Psoas muscle (tissue), 8 donors: ENCODE results near the gene KCNH5. TPM values are rescaled to one million over a fixed set of nuclear protein-coding genes. Genes with fewer than 3 reads are reported as not detected.

Source experiments
- ATAC-seq, 4 donors: fragments of 200-7000 bp; cut with Tn5 transposase; one replicate each; pipeline ENCODE4 v1.9.1; 2020; ENCODE audit warnings: moderate library complexity in 3 of 4, mild to moderate bottlenecking in 2 of 4
- DNase-seq, 2 donors: peaks; one replicate each; pipeline ENCODE4 v3.0.0-alpha.2; 2020
- H3K27ac ChIP-seq: fragments of 200-600 bp; one replicate; pipeline ENCODE4 v1.8.0; 2022
- H3K27me3 ChIP-seq, 3 donors: fragments of 200-600 bp in 1 of 3; one replicate each; pipeline versions ENCODE4 v1.6.1 to v1.8.0; 2013 to 2022; ENCODE audit warnings: low read length in 2 of 3, mild to moderate bottlenecking in 2 of 3, moderate library complexity in 1 of 3; ENCODE audit not compliant: insufficient read depth in 3 of 3
- H3K36me3 ChIP-seq, 2 donors: fragments of 200-600 bp in 1 of 2; one replicate each; pipeline versions ENCODE4 v1.6.1 to v1.8.0; 2013 to 2022; ENCODE audit warnings: low read depth in 1 of 2, mild to moderate bottlenecking in 1 of 2, moderate library complexity in 1 of 2; ENCODE audit not compliant: insufficient read depth in 1 of 2
- H3K4me1 ChIP-seq: fragments of 200-600 bp; one replicate; pipeline ENCODE4 v1.8.0; 2022
- H3K4me3 ChIP-seq: fragments of 200-600 bp; one replicate; pipeline ENCODE4 v1.8.0; 2022; ENCODE audit warnings: mild to moderate bottlenecking
- H3K9me3 ChIP-seq: fragments of 200-600 bp; one replicate; pipeline ENCODE4 v1.8.0; 2022
- CTCF ChIP-seq: fragments of 200-600 bp; IDR thresholded peaks from one replicate; pipeline ENCODE4 v1.8.0; 2022; ENCODE audit warnings: antibody characterized with exemption
- WGBS, 3 donors: extraction: QIAGEN DNeasy Blood & Tissue Kit; methylation state at CpG; one replicate each; pipeline versions ENCODE4 v1.1.6 to v1.1.7; 2013; 5-methylcytosine and 5-hydroxymethylcytosine counted together
- intact Hi-C, 2 donors: fragments of 100-400 bp; cut with DNase I; formaldehyde crosslinking; loops; one replicate each; pipeline versions ENCODE4 v1.11.0 to v1.14.2; 2022
- polyA plus RNA-seq, 3 donors: library from polyadenylated mRNA; stranded (reverse); fragments of 200-250 nt; gene quantifications; one replicate each; pipeline ENCODE4 v1.2.3, GENCODE V29; 2013
- total RNA-seq, 4 donors: library from RNA; stranded (reverse); fragmentation: NEBNext Ultra II Directional in 2 of 4; extraction: Animal tissue kit (Norgen Biotek cat#: 25700) in 2 of 4; gene quantifications; one replicate each; pipeline versions ENCODE4 v1.2.1 to v1.2.4, GENCODE V29; 2021 to 2023
- donor health status: healthy with polysubstance abuse.
- donor health status: DM: no; HTN: no; CAD: no; lungs with moderate emphysema.
- donor health status: Bipolar disorder and iron deficiency.
- donor health status: healthy.
- donor health status: DM: yes; HTN: yes; CAD: no.
- donor health status: DM: no; HTN: no; CAD: no.
- donor health status: DM: no; HTN: no; CAD: no.
- donor health status: DM: yes; HTN: yes; CAD: no.

The KCNH5 gene
- total and polyA plus RNA-seq, 7 donors, result under 0.01 TPM; not detected in 6

- intact Hi-C loops, result no loop called here
- DNase-seq, result no peak
- 91 to 97% (median 91%) methylated on average over 1 of the region's 1 CpG for WGBS, 3 donors
- Histone ChIP-seq H3K4me1 (no peaks in the 10 kb centered on the region), H3K27ac (no peak overlapping the region), H3K4me3 (no peak overlapping the region), H3K9me3 (no peaks in the 10 kb centered on the region), H3K36me3 (no peaks in the 10 kb centered on the region), H3K27me3 (no peaks in the 10 kb centered on the region)
- TF ChIP-seq CTCF, result no peak
- no peak for ATAC-seq
Observed at GRCh38 chr14:62661818-62662217, 383.4 kb downstream of the KCNH5 start.

GRCh38 chr14:62658631-62659030 is 386.6 kb downstream of the KCNH5 start:
- Histone ChIP-seq H3K27me3 (no peaks in the 10 kb centered on the region), H3K4me1 (no peaks in the 10 kb centered on the region), H3K36me3 (no peaks in the 10 kb centered on the region), H3K4me3 (no peak overlapping the region), H3K27ac (no peak overlapping the region), H3K9me3 (no peaks in the 10 kb centered on the region)
- ATAC-seq (no peak), DNase-seq (no peak)
- WGBS, 3 donors, result 94 to 97% (median 96%) methylated on average over 2 of the region's 2 CpGs
- TF ChIP-seq CTCF, result no peak
- intact Hi-C loops, result no loop called here

- DNase-seq (no peak), ATAC-seq (no peak)
- Histone ChIP-seq H3K4me1 (no peaks in the 10 kb centered on the region), H3K4me3 (no peak overlapping the region), H3K27me3 (no peaks in the 10 kb centered on the region), H3K9me3 (no peaks in the 10 kb centered on the region), H3K27ac (no peak overlapping the region), H3K36me3 (no peaks in the 10 kb centered on the region)
- 55 to 62% (median 56%) methylated on average over 2 of the region's 2 CpGs for WGBS, 3 donors
- intact Hi-C loops, result no loop called here
- no peak for TF ChIP-seq CTCF
Observed at GRCh38 chr14:62657376-62657775, 387.9 kb downstream of the KCNH5 start.

- H3K4me1 ChIP-seq, result no peaks in the 10 kb centered on the region
- no peaks in the 10 kb centered on the region for H3K36me3 ChIP-seq
- no peaks in the 10 kb centered on the region for H3K27me3 ChIP-seq
- no peak overlapping the region for H3K27ac ChIP-seq
- H3K9me3 ChIP-seq, result no peaks in the 10 kb centered on the region
- ATAC-seq (no peak), DNase-seq (no peak)
- TF ChIP-seq CTCF, result no peak
- no peak overlapping the region for H3K4me3 ChIP-seq
- 28 to 37% (median 36%) methylated on average over 4 of the region's 4 CpGs for WGBS, 3 donors
- intact Hi-C loops, result no loop called here
Observed at GRCh38 chr14:62655166-62655565, 390.1 kb downstream of the KCNH5 start.

- ATAC-seq, result no peak
- Histone ChIP-seq H3K36me3 (no peaks in the 10 kb centered on the region), H3K9me3 (no peaks in the 10 kb centered on the region), H3K4me3 (no peak overlapping the region), H3K4me1 (no peaks in the 10 kb centered on the region), H3K27ac (no peak overlapping the region), H3K27me3 (no peaks in the 10 kb centered on the region)
- 39 to 42% (median 40%) methylated on average over 5 of the region's 5 CpGs for WGBS, 3 donors
- no peak for TF ChIP-seq CTCF
- intact Hi-C loops, result no loop called here
- no peak for DNase-seq
Observed at GRCh38 chr14:62654641-62655040, 390.6 kb downstream of the KCNH5 start.

Other genes starting within 250 kb of the KCNH5 start
- gene RHOJ, start 159.0 kb upstream of the KCNH5 start, total RNA-seq, result 1 to 10 TPM; 3.2 to 7.5 (median 4.9) TPM
- gene RHOJ, start 159.0 kb upstream of the KCNH5 start, polyA plus RNA-seq, result 1 to 10 TPM; 2.2 to 3.7 (median 3.0) TPM